Stimulated activated CD4-positive, alpha-beta T cell treated with anti-CD3 and anti-CD28 coated beads, TNF-alpha, amount 100 ng/mL, for 24 hours (primary cell): ENCODE data around the gene DLD.
A peak's percentile ranks its signal among the peaks of the same experiment; 100 is the strongest.
"Not testable (repeated sequence)": the region's sequence is repeated elsewhere in the genome, so short reads cannot be mapped to it uniquely, and the experiment has no call there.

Source experiments
- DNase-seq, 3 experiments: peaks; one replicate each; pipeline ENCODE4 v3.0.0-alpha.2; 2020; ENCODE audit warnings: low read depth in 3 of 3

Gene DLD, protein sequence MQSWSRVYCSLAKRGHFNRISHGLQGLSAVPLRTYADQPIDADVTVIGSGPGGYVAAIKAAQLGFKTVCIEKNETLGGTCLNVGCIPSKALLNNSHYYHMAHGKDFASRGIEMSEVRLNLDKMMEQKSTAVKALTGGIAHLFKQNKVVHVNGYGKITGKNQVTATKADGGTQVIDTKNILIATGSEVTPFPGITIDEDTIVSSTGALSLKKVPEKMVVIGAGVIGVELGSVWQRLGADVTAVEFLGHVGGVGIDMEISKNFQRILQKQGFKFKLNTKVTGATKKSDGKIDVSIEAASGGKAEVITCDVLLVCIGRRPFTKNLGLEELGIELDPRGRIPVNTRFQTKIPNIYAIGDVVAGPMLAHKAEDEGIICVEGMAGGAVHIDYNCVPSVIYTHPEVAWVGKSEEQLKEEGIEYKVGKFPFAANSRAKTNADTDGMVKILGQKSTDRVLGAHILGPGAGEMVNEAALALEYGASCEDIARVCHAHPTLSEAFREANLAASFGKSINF

DNA sequence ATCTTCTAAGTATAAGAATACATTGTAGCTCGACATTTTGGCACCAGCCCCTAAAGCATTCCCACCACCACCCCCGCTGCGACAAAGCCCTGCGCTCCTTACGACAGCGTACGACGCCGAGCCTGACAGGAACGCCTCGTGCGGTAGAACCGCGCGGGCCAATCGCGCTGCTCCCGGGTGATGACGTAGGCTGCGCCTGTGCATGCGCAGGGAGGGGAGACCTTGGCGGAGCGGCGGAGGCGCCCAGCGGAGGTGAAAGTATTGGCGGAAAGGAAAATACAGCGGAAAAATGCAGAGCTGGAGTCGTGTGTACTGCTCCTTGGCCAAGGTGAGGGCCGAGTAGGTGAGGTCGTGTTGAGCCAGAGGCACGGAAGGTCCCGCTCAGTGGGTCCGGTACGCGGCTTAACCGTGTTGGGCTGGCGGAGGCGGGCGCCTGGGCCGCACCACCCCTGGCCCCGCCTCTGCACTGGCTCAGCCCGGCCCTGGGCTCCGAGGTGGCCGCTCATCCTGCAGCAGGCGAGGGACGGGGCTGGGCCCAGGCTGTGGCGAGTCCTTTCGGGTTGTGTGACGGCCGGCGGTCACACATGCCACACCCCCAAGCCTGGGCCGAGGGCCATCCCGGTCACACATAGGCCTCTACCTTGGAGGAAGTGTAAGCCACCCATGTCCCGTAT lies at the start of gene DLD:
TSS of gene DLD (plus strand) at position 222 of the 674 bp plus-strand sequence. CDS start at position 290, 68 bp downstream.
- DNase-seq, result peak; percentile 88 to 93 (median 90)

DNA sequence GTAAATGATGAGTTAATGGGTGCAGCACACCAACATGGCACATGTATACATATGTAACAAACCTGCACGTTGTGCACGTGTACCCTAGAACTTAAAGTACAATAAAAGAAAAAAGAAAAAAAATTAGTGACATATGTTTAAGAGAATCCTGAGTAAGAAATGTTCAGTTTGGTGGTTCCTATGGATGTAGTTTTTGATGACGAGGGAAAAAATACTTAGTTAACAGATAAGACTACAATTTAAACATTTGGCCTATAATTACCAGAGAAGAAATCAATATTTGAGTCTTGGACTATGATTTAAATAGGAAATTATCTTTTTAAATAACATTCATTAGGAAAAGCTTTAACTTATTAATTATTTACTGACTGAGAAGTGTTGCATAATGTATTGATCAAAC lies 48.8 kb upstream of the DLD start:
- DNase-seq, result no peak

DNA sequence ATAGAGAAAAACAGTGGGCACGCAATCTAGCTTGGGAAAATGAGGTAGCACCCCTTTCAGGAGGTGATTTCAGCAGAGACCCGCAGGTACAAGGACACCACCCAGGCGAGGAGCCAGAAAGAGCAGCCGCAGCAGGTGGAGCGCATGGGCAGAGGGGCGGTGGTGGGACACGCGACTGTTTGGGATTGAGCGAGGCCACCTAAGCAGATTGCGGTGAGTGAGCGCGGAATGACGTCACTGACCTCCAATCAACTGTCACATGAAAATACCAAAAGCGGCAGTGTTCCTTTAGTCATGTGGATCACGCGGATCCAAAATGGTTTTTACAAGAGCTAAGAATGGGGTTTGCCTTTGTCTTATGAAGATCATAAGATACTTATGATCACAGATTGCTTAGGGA lies 47.8 kb upstream of the DLD start:
- no peak for DNase-seq

DNA sequence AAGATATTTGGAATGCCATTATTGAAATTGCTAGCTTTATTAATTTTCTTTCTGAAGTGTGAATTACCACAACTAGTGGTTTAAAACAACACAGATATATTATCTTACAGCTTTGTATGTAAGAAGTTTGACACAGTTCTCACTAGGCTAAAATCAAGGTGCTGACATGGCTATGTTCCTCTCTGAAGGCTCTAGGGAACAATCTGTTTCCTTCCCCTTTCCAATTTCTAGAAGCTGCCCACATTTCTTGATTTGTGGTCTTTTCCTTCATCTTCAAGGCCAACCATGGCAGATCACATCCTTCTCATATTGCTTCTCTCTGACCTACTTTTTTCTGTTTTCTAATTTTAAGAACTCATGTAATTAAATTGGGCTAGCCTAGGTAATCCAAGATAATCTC lies 44.7 kb upstream of the DLD start:
- DNase-seq, result no peak

DNA sequence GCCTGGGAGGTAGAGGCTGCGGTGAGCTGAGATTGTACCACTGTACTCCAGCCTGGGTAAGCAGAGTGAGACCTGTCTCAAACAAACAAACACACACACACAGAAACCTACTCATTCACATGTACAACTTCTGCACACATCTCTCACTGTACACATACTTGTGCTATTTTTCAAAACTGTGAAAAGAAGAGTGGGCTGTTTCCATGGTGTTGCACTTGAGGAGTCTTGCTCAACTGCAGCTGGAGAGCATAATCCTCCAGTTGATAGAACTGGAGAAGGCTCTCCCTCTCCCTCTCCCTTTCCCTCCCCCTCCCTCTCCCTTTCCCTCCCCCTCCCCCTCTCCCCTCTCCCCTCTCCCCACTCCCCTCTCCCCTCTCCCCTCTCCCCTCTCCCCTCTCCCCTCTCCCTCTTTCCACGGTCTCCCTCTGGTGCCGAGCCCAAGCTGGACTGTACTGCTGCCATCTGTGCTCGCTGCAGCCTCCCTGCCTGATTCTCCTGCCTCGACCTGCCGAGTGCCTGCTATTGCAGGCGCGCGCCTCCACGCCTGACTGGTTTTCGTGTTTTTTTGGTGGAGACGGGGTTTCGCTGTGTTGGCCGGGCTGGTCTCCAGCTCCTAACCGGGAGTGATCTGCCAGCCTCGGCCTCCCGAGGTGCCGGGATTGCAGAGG lies 43.7 kb upstream of the DLD start:
- no peak for DNase-seq

DNA sequence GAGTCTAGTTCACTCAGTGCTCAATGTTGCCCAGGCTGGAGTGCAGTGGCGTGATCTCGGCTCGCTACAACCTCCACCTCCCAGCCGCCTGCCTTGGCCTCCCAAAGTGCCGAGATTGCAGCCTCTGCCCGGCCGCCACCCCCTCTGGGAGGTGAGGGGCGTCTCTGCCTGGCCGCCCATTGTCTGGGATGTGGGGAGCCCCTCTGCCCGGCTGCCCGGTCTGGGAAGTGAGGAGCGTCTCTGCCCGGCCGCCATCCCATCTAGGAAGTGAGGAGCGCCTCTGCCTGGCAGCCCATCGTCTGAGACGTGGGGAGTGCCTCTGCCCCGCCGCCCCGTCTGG lies 43.2 kb upstream of the DLD start:
- DNase-seq, result not testable (repeated sequence)

DNA sequence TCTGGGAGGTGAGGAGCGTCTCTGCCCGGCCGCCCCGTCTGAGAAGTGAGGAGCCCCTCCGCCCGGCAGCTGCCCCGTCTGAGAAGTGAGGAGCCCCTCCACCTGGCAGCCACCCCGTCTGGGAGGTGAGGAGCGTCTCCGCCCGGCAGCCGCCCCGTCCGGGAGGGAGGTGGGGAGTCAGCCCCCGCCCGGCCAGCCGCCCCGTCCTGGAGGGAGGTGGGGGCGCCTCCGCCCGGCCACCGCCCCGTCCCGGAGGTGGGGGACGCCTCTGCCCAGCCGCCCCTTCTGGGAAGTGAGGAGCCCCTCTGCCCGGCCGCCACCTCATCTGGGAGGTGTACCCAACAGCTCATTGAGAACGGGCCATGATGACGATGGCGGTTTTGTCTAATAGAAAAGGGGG lies 42.8 kb upstream of the DLD start:
- not testable (repeated sequence) for DNase-seq

DNA sequence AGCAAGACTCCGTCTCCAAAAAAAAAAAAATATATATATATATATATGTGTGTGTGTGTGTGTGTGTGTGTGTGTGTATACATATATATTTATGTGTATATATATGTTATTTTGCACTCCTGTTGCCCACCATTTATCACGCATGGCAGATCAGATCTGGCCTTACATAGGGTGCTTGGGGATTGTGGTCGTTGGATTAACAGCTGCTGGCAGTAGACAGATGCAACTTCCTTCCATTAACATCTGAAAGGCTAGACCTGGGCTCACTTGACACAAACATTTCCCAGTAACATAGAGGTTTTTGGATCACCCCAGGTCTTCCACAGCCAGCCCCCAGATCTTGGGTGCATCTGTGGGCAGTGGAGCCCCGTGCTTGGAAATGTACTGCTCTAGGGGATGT lies 40.8 kb upstream of the DLD start:
- no peak for DNase-seq

DNA sequence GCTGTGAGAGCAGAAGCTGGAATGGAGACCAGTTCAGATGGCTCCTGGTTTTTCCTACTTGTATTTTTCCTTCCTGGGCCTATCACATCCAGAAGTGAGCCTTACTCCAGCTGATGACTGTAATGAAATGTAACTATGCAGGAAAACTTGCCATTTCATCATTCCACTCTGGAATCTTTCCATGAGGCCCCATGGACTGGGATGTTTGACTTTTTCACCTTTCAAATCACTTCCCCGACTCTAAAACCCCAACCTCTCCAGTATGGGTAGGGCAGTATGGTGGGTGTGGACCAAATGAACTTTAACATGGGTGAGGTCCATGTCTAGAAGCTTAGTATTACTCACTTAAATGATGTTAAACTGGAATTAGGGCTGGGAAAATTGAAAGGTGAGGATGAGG lies 40.3 kb upstream of the DLD start:
- no peak for DNase-seq

DNA sequence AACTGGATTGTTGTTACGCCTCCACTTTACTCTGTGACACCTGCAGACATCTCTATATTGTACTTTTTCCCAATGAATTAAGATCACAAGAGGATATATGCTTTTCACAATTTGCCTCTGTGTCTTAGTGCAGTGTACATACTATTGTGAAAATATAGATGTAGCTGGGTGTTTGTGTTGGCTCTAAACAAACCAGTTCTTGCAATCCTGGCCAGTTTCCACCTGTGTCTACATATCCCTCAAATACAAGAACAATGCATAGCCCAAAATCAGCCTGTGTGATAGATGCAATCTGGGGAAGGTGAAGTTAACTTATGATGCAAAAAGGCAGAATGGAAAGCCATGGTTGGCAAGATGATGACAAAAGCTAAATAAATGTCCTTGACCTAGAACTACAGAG lies 36.5 kb upstream of the DLD start:
- DNase-seq, result no peak

DNA sequence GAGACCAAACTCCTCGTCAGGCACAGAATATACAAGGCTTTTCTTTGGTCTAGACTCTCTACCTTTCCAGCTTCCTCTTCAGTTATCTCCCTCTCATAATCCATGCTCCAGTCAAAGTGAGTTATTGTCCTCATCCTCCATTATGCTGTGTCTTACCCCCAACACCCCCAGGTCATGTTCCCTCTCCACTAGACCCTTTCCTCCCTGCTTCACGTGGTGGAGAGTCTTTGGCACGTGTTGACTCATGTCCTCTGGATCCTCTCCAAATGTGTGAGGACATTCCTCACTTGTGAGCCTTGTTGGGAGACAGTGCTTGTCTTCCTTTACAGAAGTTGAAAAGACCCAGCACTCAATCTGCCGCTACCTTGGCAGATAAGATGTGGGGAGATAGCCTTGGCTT lies 36.0 kb upstream of the DLD start:
- DNase-seq, result no peak

DNA sequence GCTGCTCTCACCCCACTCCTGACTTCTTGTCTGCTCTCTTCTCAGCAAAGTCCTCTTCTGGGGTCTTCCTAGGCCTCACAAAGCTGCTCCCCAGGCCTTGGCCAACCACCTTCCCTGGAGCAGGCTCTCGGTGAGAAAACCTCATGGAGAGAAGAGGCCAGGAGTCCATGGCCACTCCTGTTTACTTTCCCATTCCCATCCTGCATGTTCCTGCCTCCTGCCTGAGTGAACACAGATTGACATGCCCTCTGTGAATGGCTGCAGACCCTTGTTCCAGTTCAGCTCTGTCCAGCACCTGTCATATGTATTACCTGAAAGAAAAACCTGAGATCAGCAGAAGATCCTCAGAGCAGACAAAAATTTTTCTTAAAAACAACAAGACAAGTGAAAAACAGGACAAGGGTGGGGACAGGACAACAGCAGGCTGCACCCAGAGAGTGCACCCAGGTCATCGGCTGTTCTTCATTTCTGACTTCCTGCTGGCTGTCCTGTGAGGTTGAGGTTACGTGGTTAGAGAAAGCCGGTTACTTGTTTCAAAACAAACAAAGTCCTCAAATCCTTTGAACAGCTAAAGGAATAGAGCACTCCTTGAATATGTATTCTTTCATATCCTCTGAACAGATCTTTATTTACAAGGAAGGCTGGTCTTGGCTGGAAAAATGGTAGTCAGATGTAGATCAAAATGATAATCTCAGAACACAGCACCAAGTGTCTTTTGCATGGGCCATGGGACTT lies 34.0 kb upstream of the DLD start:
- no peak for DNase-seq

DNA sequence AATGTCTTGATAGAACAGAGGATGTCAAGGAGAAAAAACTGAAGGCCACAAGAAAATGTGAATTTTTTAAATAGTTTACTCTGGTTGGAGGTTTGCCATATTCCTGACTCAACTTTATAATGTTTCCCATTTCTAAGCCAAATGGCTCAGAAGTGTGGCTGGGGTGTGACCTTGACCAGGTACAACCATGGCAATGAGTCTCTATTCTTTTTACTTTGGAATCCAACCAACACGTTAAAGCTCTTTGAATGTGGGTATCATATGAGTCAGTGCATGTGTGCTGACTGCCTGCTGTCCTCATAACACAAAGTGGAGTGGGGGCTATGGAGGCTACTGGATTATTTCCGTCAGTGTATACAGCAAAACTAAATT lies 33.5 kb upstream of the DLD start:
- DNase-seq, result no peak

DNA sequence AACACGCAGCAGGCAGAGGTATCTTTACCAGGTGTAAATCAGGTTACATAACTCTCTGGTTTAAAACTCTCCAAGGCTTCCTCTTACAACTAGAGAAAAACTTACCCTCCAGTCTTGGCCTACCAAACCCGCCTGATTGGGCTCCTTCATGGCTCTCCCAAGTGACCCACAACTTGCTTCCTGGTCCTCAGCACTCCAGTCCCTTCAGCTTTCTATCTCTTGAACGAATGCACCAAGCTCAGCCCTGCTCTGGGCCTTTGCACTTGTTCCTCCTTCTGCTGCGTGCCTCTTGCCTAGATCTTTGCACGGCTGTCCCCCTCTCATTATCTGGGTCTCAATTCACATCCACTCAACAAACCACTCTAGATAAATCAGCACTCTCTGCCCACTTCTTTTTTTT lies 32.7 kb upstream of the DLD start:
- no peak for DNase-seq

DNA sequence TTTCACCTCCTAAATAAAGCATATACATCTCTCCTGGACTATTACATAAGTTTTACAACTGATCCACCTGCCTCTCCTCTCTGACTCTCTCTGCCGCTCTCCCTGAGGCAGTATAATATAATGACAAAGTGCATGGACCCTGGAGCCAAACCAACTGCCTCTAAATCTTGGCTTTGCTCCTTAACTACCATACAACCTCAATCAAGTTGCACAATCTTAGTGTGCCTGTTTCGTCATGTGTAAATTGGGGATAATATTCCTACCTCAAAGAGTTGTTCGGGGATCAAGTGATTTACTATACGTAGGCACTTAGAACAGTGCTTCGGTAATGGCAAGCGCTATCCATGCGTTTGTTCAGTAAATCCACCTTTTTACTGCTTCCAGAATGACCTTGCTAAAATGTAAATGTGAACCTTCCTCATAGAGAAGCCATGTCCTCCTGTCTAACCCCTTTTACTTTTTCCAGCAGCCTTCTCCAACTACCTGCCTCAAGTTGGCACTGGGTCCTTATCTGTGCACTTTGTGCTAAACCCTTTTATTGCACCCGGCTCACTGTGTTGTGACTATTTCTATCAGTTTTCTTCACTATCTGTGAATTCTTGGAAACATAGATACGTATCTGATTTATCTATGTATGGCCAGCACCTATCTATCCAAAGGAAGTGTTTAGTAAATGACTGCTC lies 30.6 kb upstream of the DLD start:
- DNase-seq, result no peak

DNA sequence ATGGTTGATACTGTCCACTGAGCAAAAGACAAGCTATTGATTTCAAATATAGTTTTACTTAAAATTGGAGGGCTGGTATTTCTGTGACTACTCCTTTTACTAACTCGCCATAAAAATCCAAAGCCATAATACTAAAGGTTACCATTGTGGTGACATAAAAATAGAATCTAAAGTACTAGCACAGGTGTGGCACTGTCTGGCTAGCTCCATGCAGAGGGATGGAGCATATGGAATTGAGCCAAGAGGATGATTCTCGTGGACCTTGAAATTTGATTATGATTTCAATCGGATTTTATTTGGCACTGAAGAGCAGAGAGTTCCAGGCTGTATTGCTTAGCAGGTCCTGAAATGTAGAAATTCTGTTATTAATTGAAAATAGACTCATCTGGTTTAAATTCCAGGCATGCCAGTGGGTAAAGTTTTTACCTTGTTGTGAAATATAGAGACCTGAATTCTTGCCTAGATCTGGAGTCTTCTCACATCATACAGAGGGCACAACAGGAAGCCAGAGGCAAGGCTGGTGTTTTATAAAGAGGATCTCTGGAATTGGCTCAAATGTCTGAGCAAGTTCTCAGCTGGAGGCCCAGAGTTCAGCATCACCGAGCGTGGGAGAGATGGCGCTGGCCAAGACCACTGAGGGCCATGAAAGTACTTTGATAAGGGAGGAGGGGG lies 29.9 kb upstream of the DLD start:
- DNase-seq, result no peak

DNA sequence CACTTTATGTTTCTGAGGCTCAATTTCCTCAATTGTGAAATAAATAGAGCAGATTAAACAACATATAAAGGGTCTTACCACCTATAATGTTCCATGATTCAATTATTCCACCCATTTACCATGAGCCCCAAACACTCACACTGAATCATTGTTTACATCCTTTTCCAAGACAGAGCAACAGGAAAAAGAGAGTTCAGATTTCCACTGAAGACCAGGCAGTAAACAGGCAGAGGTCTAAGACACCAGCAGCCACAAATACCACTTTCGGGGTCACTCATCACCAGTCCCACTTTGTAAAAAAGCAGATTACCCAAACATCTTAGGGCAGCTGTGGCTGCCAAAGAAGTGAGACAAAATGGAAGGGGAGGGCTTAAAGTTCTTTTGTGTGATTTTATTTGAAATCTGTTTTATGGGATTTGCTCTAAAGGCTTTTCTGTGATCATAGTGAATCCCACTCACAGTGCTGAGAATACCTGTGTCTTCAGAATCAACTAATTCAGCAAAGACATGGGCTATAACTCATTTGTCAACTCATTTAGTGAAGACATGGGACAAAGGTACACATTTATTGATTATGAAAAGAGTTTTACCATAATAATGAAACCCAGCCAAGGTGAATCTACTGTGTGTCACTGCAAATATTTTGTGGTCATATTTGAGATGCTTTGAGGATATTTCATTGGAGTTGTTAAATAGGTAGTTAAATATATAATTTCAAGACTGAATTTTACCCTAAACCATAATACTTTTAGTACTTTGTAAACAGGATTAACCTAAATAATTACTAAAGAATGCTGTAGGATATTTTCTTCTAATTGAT lies 24.8 kb upstream of the DLD start:
- DNase-seq, result no peak

DNA sequence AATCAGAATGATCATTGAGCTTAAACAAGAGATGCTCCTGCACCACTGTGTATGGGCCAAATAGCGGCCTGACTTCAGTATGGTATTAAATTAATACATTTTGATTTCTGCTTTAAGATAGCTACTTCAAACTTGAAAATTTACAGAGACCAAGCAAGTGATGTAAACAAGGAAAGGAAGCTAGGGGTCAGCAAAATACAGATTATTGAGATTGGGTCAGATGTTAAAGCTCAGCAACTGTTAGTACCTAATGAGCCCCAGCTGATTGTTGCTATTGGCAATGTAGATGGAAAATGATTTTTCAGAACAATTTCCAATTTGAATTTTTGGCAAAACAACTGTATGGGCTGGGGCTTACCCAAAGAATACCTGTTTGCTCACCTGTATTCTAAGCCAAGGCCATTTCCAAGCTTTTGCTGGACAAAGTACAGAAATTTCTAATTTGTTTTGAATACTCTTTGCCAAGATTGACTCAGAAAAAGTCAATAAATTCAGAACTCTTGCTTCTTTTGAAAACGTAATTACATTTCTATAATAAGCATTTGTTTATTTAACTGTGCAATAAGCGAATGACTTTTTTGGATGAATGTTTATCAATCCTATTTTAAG lies 23.0 kb upstream of the DLD start:
- DNase-seq, result no peak

DNA sequence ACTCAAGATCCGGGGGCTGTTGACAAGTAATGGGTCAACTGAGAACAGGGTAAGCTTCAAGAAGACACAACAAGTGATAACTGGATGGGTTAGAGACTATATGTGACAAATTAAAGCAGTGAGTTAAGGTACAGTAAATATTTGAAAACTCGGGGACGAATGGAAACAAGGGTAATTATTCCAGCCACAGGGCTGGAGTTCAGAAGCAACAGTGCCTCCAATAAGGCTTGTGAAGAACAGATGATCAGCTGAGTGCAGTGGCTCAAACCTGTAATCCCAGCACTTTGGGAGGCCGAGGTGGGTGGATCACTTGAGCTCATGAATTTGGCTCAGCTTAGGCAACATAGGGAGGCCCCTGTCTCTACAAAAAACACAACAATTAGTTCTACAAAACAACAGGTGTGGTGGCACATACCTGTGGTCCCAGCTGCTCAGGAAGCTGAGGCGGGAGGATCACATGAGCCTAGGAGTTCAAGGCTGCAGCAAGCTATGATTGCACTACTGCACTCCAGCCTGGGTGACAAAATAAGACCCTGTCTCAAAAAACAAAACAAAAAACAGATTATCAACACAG lies 20.5 kb upstream of the DLD start:
- DNase-seq, result no peak
